Astrocyte of the spinal cord (primary cell): ENCODE results near the gene HOXC11.
A peak's percentile ranks its signal among the peaks of the same experiment; 100 is the strongest.

Experiments used
- DNase-seq: peaks from one replicate; pipeline ENCODE4 v3.0.0; 2011; ENCODE audit warnings: low read depth, low spot score
- H3K4me3 ChIP-seq: 2 replicates; pipeline ENCODE4 v1.5.1; 2011; ENCODE audit warnings: low read depth, mild to moderate bottlenecking, low read length, moderate library complexity
- in situ Hi-C: cut with HindIII; loops from 2 replicates; pipeline ENCODE4 v1.10.0; 2017; ENCODE audit warnings: low sequenced_read_pairs
- TF ChIP-seq, protein P1 (sequence below): IDR thresholded peaks from 2 replicates; pipeline ENCODE4 v1.5.1; 2012; ENCODE audit warnings: low read depth, mild to moderate bottlenecking, low read length, inconsistent platforms

Gene HOXC11

DNA sequence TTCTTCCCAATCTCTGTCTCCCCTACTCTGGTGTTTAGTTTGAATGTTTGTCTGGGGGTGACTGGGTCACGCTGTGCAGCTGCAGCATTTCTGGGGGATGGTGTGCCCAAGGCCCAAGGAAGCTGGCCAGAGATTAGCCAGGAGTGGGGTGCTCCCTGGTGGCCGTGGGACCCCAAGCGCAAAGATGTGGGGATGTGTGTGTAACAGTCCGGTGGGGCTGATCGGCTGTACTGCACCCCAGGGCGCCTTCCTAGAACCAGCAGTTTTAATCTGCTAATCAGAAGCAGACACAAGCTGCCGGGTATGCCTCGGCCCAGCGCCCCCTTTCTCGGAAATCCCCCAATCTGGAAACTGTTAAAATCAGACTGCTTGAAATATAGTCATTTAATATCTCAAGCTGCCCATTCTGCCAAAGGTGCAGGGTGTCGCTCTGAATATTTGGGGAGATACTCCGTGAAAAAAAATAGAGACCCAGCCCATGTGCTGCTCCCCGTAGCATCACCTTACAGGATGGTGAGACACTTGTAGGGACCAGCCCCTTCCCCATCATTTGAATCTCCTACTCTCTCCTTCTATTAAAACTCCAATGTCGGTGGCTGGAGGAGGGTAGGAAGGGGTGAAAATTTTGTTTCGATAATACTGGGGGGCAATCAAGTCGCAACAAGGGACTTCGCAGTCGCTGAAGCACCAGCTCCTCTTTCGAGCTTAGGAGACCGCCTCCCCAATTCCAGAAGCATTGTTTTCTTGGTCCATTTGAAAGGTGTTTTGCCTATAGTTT lies 31.3 kb downstream of the HOXC11 start:
- DNase-seq = no peak
- no peak overlapping the region for H3K4me3 ChIP-seq
- TF ChIP-seq, protein P1, sequence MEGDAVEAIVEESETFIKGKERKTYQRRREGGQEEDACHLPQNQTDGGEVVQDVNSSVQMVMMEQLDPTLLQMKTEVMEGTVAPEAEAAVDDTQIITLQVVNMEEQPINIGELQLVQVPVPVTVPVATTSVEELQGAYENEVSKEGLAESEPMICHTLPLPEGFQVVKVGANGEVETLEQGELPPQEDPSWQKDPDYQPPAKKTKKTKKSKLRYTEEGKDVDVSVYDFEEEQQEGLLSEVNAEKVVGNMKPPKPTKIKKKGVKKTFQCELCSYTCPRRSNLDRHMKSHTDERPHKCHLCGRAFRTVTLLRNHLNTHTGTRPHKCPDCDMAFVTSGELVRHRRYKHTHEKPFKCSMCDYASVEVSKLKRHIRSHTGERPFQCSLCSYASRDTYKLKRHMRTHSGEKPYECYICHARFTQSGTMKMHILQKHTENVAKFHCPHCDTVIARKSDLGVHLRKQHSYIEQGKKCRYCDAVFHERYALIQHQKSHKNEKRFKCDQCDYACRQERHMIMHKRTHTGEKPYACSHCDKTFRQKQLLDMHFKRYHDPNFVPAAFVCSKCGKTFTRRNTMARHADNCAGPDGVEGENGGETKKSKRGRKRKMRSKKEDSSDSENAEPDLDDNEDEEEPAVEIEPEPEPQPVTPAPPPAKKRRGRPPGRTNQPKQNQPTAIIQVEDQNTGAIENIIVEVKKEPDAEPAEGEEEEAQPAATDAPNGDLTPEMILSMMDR = no peak
- in situ Hi-C loops = loop anchor here (25.0 kb wide), 1 partner anchor 183 kb away; the partner anchor contains the start of gene SMUG1

DNA sequence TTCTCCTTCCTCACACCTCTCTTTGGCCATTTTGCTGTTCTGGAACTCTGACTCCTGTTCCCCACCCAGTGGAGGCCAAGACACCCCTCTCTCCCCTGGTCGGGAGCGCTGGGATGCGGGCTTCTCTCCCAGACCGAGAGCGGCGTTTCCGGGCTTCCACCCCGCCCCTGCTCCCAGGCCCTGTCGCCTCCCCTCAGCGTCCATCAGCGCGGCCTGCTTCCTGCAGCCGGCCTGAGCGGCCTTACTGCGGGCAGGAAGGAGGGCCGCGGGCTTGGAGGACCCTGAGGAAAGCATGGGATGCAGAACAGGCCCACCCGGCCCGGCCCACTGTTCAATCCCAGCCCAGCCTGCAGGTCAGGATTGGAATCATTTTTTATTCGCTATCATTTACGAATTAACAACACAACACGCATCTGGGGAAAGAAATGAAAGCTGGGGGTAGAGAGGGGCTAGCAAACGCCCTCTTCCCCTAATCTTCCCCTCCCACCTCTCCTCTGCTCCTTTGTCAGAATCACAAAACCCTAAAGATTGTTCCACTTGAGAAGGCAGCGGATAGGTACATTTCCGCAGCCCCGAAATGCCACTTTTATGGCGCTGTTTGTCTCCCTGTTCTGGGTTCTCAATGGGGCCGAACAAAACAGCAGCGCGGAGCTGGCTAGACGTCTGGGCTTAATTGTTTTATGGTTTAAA lies 32.1 kb downstream of the HOXC11 start:
- H3K4me3 ChIP-seq = peak overlapping the region; percentile 12
- no peak for DNase-seq

DNA sequence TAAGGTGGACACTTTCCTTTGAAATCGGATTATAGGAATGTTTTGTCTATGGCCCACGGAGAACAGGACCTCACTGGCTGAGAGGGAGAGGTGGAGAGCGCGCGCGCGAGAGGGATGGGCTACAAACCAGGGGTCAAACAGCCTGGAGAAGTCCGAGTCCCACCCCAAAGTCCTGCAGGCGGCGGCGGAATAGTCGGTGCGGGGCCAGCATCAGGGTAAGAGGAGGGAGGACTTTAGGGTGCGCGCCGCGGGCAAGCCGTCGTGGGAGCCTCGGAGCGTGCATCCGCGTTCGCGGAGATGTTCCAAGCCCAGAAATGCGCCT lies 32.6 kb downstream of the HOXC11 start:
- in situ Hi-C loops = loop anchor here (25.0 kb wide), 1 partner anchor 182 kb away; the partner anchor contains the start of gene SMUG1
- TF ChIP-seq, protein P1 = no peak
- H3K4me3 ChIP-seq = no peak overlapping the region
- no peak for DNase-seq

More for the DNA sequence above, 32.1 kb downstream of the HOXC11 start:
- TF ChIP-seq, protein P1 = no peak
- in situ Hi-C loops = loop anchor here (25.0 kb wide), 1 partner anchor 182 kb away; the partner anchor contains the start of gene SMUG1

DNA sequence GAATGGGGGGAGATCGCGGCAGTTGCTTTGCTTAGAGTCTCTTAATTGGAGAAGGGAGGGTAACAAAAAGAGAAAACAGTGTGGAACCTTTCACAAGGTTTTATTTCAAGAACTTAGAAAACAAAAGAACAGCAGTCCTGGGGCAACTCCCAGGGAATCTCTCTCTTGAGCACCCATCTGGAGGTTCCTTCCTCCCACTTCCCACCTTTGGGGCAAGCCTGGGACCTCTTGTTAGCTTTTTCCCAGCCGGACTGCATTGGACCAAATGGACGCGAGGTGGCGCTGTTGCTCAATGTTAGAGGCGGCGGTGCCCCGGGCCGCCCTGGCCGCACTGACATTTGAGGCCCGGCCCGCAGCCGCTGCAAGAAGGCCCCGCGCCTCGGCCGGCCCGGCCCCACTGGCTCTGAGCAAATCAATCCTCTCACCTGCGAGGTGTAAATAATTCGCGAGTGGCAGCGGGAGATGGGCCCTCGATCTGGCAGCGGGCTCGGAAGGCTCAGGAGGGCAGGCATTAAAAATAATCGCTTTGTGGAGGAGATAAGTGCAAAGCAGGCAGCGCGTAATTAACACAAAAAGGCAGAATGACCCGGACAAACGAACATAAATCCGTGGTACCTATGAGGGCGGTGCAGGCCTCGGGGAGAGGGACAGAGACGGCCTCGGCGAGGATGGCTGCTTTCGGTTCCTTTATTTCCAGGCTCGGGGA lies 33.1 kb downstream of the HOXC11 start:
- H3K4me3 ChIP-seq = no peak overlapping the region
- TF ChIP-seq, protein P1 = peak; percentile 81
- DNase-seq = peak; percentile 81
- in situ Hi-C loops = loop anchor here (25.0 kb wide), 1 partner anchor 181 kb away; the partner anchor contains the start of gene SMUG1

DNA sequence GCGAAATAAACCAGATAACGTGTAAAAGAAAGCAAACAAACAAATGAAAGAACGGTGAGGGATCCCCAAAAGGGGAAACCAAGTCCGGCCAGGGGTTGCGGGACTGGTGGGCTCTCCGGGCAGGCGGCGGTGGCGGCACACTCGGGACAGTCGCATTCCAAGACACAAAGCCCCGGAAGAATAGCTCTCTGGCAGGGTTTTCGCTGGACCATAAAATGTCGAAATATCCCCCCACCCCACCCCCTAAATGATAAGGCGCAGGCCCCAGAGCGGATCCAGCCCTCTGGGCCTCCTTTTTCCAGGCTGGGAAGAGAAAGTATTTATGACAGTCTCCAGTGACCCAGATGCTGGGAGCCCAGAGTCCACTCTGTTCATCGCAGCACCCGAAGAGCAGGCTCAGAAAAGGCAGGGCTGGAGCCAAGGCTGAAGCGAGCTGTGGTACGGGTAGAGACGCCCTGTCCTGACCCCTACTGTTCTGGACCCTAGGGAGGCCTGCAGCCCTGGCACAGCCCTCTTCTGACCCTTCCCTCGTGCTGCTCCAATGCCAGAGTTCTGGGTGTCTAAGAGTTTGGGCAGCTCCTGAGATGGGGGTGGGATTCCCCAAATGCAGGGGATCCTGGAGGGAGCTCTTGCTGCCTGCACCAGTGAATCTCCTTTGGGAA lies 33.8 kb downstream of the HOXC11 start:
- DNase-seq = no peak
- in situ Hi-C loops = loop anchor here (25.0 kb wide), 1 partner anchor 181 kb away; the partner anchor contains the start of gene SMUG1
- no peak overlapping the region for H3K4me3 ChIP-seq
- TF ChIP-seq, protein P1 = no peak
